Fibroblast of lung (primary cell): ENCODE measurements around the gene EZR.

Experiments used
- EZH2 ChIP-seq: IDR thresholded peaks from 2 replicates; pipeline ENCODE4 v1.5.1; 2012; ENCODE audit warnings: low read length, control low read depth, mild to moderate bottlenecking; ENCODE audit errors: missing control alignments
- TF ChIP-seq, protein P1 (sequence below), 2 donors: IDR thresholded peaks in 1 of 2; conservative IDR thresholded peaks in 1 of 2; 1 replicate in 1 of 2; 2 replicates in 1 of 2; pipeline ENCODE4 v1.5.1; 2011 to 2012; ENCODE audit warnings: low read length in 2 of 2, control low read depth in 1 of 2, inconsistent platforms in 1 of 2, low read depth in 1 of 2, mild to moderate bottlenecking in 1 of 2

DNA sequence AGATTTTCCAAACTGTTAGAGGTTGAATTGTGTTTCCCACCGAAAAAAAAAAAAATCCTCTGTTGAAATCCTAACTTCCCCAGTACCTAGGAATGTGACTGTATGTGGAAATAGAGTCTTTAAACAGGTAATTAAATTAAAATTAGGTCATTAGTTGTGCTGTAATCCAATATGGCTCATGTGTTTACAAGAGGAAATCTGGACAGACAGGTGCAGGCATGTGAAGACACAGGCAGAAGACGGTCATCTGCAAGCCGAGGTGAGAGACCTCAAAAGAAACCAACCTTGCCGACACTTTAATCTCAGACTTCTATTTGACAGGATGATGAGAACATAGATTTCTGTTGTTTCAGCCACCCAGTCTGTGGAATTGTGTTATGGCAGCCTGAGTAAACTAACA, 28.6 kb upstream of the EZR start:
- TF ChIP-seq, protein P1, sequence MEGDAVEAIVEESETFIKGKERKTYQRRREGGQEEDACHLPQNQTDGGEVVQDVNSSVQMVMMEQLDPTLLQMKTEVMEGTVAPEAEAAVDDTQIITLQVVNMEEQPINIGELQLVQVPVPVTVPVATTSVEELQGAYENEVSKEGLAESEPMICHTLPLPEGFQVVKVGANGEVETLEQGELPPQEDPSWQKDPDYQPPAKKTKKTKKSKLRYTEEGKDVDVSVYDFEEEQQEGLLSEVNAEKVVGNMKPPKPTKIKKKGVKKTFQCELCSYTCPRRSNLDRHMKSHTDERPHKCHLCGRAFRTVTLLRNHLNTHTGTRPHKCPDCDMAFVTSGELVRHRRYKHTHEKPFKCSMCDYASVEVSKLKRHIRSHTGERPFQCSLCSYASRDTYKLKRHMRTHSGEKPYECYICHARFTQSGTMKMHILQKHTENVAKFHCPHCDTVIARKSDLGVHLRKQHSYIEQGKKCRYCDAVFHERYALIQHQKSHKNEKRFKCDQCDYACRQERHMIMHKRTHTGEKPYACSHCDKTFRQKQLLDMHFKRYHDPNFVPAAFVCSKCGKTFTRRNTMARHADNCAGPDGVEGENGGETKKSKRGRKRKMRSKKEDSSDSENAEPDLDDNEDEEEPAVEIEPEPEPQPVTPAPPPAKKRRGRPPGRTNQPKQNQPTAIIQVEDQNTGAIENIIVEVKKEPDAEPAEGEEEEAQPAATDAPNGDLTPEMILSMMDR (conservative IDR thresholded peaks at IDR 0.05 in 1 of 2, IDR thresholded peaks at IDR 0.05 in 1 of 2; ENCODE audit: low read depth in 1 of 2, low read length in 2 of 2) = no peak
- no peak for TF ChIP-seq EZH2
